Spleen (tissue), 11 donors: Measurements from ENCODE around the gene NTRK1. TPM values are rescaled to one million over a fixed set of nuclear protein-coding genes. Genes with fewer than 3 reads are reported as not detected.

Experiments used
- DNase-seq: peaks from one replicate; pipeline ENCODE4 v3.0.0-alpha.2; 2020
- H3K27ac ChIP-seq, 8 donors: fragments of 200-600 bp; sonication (generic) in 7 of 8; 1 replicate in 4 of 8; 2 replicates in 4 of 8; pipeline versions ENCODE4 v1.5.0 to v1.8.0; 2016 to 2021; ENCODE audit warnings: inconsistent platforms in 4 of 8, mild to moderate bottlenecking in 4 of 8, moderate library complexity in 1 of 8
- H3K27me3 ChIP-seq, 7 donors: fragments of 200-600 bp; sonication (generic) in 6 of 7; replicated peaks in 1 of 7; 1 replicate in 4 of 7; 2 replicates in 3 of 7; pipeline versions ENCODE4 v1.5.0 to v1.8.0; 2016 to 2021; ENCODE audit warnings: inconsistent platforms in 3 of 7, mild to moderate bottlenecking in 1 of 7
- H3K36me3 ChIP-seq, 6 donors: fragments of 200-600 bp; sonication (generic) in 5 of 6; 1 replicate in 4 of 6; 2 replicates in 2 of 6; pipeline versions ENCODE4 v1.5.0 to v1.8.0; 2016 to 2021; ENCODE audit warnings: inconsistent platforms in 2 of 6
- H3K4me1 ChIP-seq, 6 donors: fragments of 200-600 bp; sonication (generic) in 5 of 6; 1 replicate in 3 of 6; 2 replicates in 3 of 6; pipeline versions ENCODE4 v1.5.0 to v1.8.0; 2016 to 2021; ENCODE audit warnings: inconsistent platforms in 3 of 6
- H3K4me3 ChIP-seq, 8 donors: fragments of 200-600 bp; sonication (generic) in 7 of 8; 1 replicate in 4 of 8; 2 replicates in 4 of 8; pipeline versions ENCODE4 v1.5.0 to v1.8.0; 2016 to 2021; ENCODE audit warnings: inconsistent platforms in 4 of 8, mild to moderate bottlenecking in 4 of 8, moderate library complexity in 2 of 8
- H3K9me3 ChIP-seq, 8 donors: fragments of 200-600 bp; sonication (generic) in 7 of 8; 1 replicate in 4 of 8; 2 replicates in 4 of 8; pipeline versions ENCODE4 v1.5.0 to v1.8.0; 2016 to 2021; ENCODE audit warnings: inconsistent platforms in 4 of 8
- POLR2A ChIP-seq, 3 donors: fragments of 450-650 bp; IDR thresholded peaks; one replicate each; pipeline ENCODE4 v1.5.1; 2017; ENCODE audit warnings: antibody characterized with exemption in 3 of 3, mild to moderate bottlenecking in 1 of 3
- POLR2AphosphoS5 ChIP-seq, 3 donors: sonication (generic); formaldehyde crosslinking; IDR thresholded peaks; one replicate each; pipeline ENCODE4 v1.5.1; 2017; ENCODE audit warnings: antibody characterized with exemption in 3 of 3
- WGBS, 5 donors: extraction: QIAGEN DNeasy Blood & Tissue Kit in 3 of 5; methylation state at CpG; one replicate each; pipeline versions ENCODE4 v1.1.5 to v1.1.7; 2013 to 2018; 5-methylcytosine and 5-hydroxymethylcytosine counted together
- intact Hi-C: fragments of 100-400 bp; cut with DNase I; formaldehyde crosslinking; loops from one replicate; pipeline ENCODE4 v1.15.0; 2023; ENCODE audit warnings: low total_unique reads
- polyA plus RNA-seq, 3 donors: library from polyadenylated mRNA; stranded (reverse); fragments of 200-250 nt; gene quantifications; one replicate each; pipeline ENCODE4 v1.2.1, GENCODE V29; 2013
- total RNA-seq, 7 donors: library from RNA; depleted of rRNA in 3 of 7; stranded (reverse); fragments of >200 nt in 3 of 7; fragmentation: NEBNext Ultra II Directional in 4 of 7; extraction: Animal tissue kit (Norgen Biotek cat#: 25700) in 4 of 7; gene quantifications; one replicate each; pipeline versions ENCODE4 v1.1.0 to v1.2.1, GENCODE V29; 2016 to 2021
- TF ChIP-seq, protein P1 (sequence below), 11 experiments: fragments of 200-600 bp in 7 of 11; fragments of 450-650 bp in 4 of 11; sonication (generic) in 4 of 11; IDR thresholded peaks in 8 of 11; conservative IDR thresholded peaks in 3 of 11; 1 replicate in 7 of 11; 2 replicates in 4 of 11; pipeline versions ENCODE4 v1.4.0 to v1.8.0; 2016 to 2021; ENCODE audit warnings: antibody characterized with exemption in 11 of 11, inconsistent platforms in 4 of 11, mild to moderate bottlenecking in 1 of 11
- donor health status: healthy with polysubstance abuse.
- donor health status: DM: no; HTN: no; CAD: no; lungs with moderate emphysema.
- donor health status: DM: no; HTN: no; CAD: no.
- donor health status: Bipolar disorder and iron deficiency.
- donor health status: healthy.
- donor health status: DM: no; HTN: no; CAD: no.
- donor health status: DM: yes; HTN: yes; CAD: no.

NTRK1 gene
- total and polyA plus RNA-seq, 10 donors, result 0.09 to 1.4 (median 0.24) TPM; not detected in 4

DNA sequence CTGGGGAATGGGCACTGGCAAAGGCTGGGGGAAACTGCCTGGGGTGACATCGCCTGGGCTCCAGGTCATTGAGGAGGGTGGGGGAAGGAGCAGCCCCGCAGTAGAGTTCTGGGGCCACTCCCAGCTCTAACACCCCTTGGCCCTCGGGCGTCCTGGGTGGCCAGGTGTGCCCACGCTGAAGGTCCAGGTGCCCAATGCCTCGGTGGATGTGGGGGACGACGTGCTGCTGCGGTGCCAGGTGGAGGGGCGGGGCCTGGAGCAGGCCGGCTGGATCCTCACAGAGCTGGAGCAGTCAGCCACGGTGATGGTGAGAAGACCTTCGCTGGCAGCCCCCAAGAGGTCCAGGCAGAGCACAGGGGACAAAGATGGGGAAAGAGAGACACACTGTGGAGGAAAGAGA lies 7.7 kb downstream of the NTRK1 start:
- no peaks in the 10 kb centered on the region for H3K9me3 ChIP-seq
- H3K27me3 ChIP-seq, result peaks cover 0 to 53% (median 12%) of the 10 kb centered on the region in 7 donors
- peaks cover 0 to 7% (median 0%) of the 10 kb centered on the region in 6 donors for H3K4me1 ChIP-seq
- TF ChIP-seq, protein P1, sequence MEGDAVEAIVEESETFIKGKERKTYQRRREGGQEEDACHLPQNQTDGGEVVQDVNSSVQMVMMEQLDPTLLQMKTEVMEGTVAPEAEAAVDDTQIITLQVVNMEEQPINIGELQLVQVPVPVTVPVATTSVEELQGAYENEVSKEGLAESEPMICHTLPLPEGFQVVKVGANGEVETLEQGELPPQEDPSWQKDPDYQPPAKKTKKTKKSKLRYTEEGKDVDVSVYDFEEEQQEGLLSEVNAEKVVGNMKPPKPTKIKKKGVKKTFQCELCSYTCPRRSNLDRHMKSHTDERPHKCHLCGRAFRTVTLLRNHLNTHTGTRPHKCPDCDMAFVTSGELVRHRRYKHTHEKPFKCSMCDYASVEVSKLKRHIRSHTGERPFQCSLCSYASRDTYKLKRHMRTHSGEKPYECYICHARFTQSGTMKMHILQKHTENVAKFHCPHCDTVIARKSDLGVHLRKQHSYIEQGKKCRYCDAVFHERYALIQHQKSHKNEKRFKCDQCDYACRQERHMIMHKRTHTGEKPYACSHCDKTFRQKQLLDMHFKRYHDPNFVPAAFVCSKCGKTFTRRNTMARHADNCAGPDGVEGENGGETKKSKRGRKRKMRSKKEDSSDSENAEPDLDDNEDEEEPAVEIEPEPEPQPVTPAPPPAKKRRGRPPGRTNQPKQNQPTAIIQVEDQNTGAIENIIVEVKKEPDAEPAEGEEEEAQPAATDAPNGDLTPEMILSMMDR (IDR thresholded peaks at IDR 0.05 in 8 of 11, conservative IDR thresholded peaks at IDR 0.05 in 3 of 11), result no peak
- TF ChIP-seq POLR2AphosphoS5 (IDR thresholded peaks at IDR 0.05), result no peak
- TF ChIP-seq POLR2A (IDR thresholded peaks at IDR 0.05), result no peak
- H3K27ac ChIP-seq, result no peak overlapping the region
- no peak overlapping the region for H3K4me3 ChIP-seq
- intact Hi-C loops, result no loop called here
- H3K36me3 ChIP-seq, result no peaks in the 10 kb centered on the region
- 82 to 92% (median 85%) methylated on average over 12 to 13 of the region's 13 CpGs for WGBS, 5 donors
- DNase-seq, result no peak

DNA sequence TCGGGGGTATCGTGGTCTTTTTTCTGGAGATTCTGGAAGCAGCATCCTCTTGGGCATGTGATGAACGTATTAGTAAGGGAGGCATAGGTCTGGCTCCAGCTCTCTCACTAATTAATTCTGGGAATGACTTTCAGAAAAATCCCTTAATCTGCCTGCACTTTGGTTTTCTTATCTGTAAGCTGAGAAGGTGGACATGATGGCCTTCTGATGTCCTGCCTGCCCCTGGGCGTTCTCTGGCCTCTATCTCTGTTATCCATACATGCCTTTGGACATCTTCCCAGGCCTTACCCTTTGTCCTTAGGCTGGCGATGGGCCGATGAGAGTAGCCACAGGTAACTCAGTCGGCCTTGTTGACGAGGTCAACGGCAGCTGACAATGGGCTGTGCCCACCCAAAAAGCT lies 8.8 kb downstream of the NTRK1 start:
- Histone ChIP-seq H3K27ac (no peak overlapping the region), H3K36me3 (no peaks in the 10 kb centered on the region), H3K9me3 (no peaks in the 10 kb centered on the region), H3K4me3 (no peak overlapping the region), H3K4me1 (peaks cover 0 to 7% (median 0%) of the 10 kb centered on the region in 6 donors), H3K27me3 (peaks cover 0 to 51% (median 12%) of the 10 kb centered on the region in 7 donors)
- 89 to 93% (median 90%) methylated on average over 9 of the region's 9 CpGs for WGBS, 5 donors
- intact Hi-C loops, result no loop called here
- no peak for DNase-seq
- TF ChIP-seq POLR2A (IDR thresholded peaks at IDR 0.05), result no peak
- no peak for TF ChIP-seq POLR2AphosphoS5 (IDR thresholded peaks at IDR 0.05)
- TF ChIP-seq, protein P1 (IDR thresholded peaks at IDR 0.05 in 8 of 11, conservative IDR thresholded peaks at IDR 0.05 in 3 of 11), result no peak

DNA sequence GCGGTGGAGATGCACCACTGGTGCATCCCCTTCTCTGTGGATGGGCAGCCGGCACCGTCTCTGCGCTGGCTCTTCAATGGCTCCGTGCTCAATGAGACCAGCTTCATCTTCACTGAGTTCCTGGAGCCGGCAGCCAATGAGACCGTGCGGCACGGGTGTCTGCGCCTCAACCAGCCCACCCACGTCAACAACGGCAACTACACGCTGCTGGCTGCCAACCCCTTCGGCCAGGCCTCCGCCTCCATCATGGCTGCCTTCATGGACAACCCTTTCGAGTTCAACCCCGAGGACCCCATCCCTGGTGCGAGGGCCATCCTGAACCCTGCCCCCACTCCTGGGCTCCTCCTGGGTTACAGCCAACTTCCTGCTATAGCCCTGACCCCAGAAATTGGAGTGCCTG lies 13.0 kb downstream of the NTRK1 start:
- intact Hi-C loops, result no loop called here
- H3K4me1 ChIP-seq, result no peaks in the 10 kb centered on the region
- DNase-seq, result no peak
- TF ChIP-seq, protein P1 (IDR thresholded peaks at IDR 0.05 in 8 of 11, conservative IDR thresholded peaks at IDR 0.05 in 3 of 11), result no peak
- TF ChIP-seq POLR2A (IDR thresholded peaks at IDR 0.05), result no peak
- H3K27ac ChIP-seq, result no peak overlapping the region
- H3K27me3 ChIP-seq, result peaks cover 0 to 36% (median 0%) of the 10 kb centered on the region in 7 donors
- WGBS, 5 donors, result 91 to 95% (median 94%) methylated on average over 13 to 18 of the region's 18 CpGs
- H3K4me3 ChIP-seq, result no peak overlapping the region
- no peaks in the 10 kb centered on the region for H3K9me3 ChIP-seq
- H3K36me3 ChIP-seq, result no peaks in the 10 kb centered on the region

DNA sequence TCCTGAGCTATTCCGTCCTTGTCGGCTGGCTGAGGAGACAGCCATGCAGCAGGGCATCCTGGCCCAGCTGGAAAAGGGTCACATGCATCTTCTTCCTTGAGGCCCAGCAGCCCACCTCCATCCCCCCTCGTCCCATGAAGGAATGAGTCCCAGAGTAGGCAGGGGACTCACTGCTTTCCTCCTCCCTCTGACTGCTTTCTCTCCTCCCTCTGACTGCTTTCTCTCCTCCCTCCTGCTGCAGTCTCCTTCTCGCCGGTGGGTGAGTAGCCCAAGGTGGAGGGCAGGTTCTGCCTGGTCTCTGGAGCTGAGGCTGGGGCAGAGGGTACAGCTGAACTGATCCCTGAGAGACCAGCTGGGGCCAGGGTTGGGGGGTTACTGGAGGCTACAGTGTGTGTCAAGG lies 13.5 kb downstream of the NTRK1 start:
- WGBS, 5 donors, result 78 to 87% (median 84%) methylated on average over 3 to 5 of the region's 5 CpGs
- DNase-seq, result no peak

More for the DNA sequence above, 13.5 kb downstream of the NTRK1 start:
- Histone ChIP-seq H3K9me3 (no peaks in the 10 kb centered on the region), H3K27me3 (peaks cover 0 to 41% (median 0%) of the 10 kb centered on the region in 7 donors), H3K4me3 (no peak overlapping the region), H3K27ac (no peak overlapping the region), H3K4me1 (no peaks in the 10 kb centered on the region), H3K36me3 (no peaks in the 10 kb centered on the region)
- intact Hi-C loops, result no loop called here
- TF ChIP-seq POLR2A (IDR thresholded peaks at IDR 0.05) (no peak), POLR2AphosphoS5 (IDR thresholded peaks at IDR 0.05) (no peak)
- TF ChIP-seq, protein P1 (IDR thresholded peaks at IDR 0.05 in 8 of 11, conservative IDR thresholded peaks at IDR 0.05 in 3 of 11), result no peak
